ENCODE measurements around the gene PUM2. TPM values are rescaled to one million over a fixed set of nuclear protein-coding genes. Genes with fewer than 3 reads are reported as not detected.

Gene PUM2
- total RNA-seq, 2 donors from 2014 or later: 114 to 126 TPM

GRCh38 chr2:20313659-20314058 lies 37.0 kb downstream of the PUM2 start:
- no peak for TF ChIP-seq CTCF (conservative IDR thresholded peaks at IDR 0.05)
- no peaks in the 10 kb centered on the region for H3K9me3 Mint-ChIP-seq
- Histone ChIP-seq H3K9ac (ENCODE audit: extremely low read depth, low read length, poor library complexity, severe bottlenecking) (no peak overlapping the region), H3K27me3 (ENCODE audit: control insufficient read depth, insufficient read depth, low read length, poor library complexity, severe bottlenecking) (no peaks in the 10 kb centered on the region), H3K36me3 (ENCODE audit: control insufficient read depth, insufficient read depth, low read length) (peaks cover 87% of the 10 kb centered on the region), H3K27ac (ENCODE audit: low read depth, low read length) (no peak overlapping the region), H3K4me3 (ENCODE audit: low read length) (no peak overlapping the region), H3K4me1 (ENCODE audit: control insufficient read depth, insufficient read depth, low read length) (no peaks in the 10 kb centered on the region), H3K9me3 (ENCODE audit: control insufficient read depth, low read length) (no peaks in the 10 kb centered on the region)
- no peak overlapping the region for H3K4me3 Mint-ChIP-seq
- H3K4me1 Mint-ChIP-seq: peaks cover 4% of the 10 kb centered on the region
- WGBS, 2 experiments (ENCODE audit: insufficient coverage in 1 of 2, insufficient read length in 1 of 2): 96% methylated on average over 3 of the region's 3 CpGs; no CpG with 5 or more reads in 1 of the 2 experiments
- DNase-seq: no peak
- H3K36me3 Mint-ChIP-seq (ENCODE audit: low read depth): peaks cover 63% of the 10 kb centered on the region
- peak overlapping the region; percentile 70 for H3K27ac Mint-ChIP-seq
- no peaks in the 10 kb centered on the region for H3K27me3 Mint-ChIP-seq (ENCODE audit: insufficient read depth)

GRCh38 chr2:20309001-20309400 lies 41.6 kb downstream of the PUM2 start:
- peaks cover 9% of the 10 kb centered on the region for H3K4me1 Mint-ChIP-seq
- DNase-seq: no peak
- no peak overlapping the region for H3K27ac Mint-ChIP-seq
- peaks cover 93% of the 10 kb centered on the region for H3K36me3 ChIP-seq (ENCODE audit: control insufficient read depth, insufficient read depth, low read length)
- no peak for TF ChIP-seq CTCF (conservative IDR thresholded peaks at IDR 0.05)
- no peak overlapping the region for H3K4me3 Mint-ChIP-seq
- peaks cover 8% of the 10 kb centered on the region for H3K9me3 Mint-ChIP-seq
- peaks cover 63% of the 10 kb centered on the region for H3K36me3 Mint-ChIP-seq (ENCODE audit: low read depth)
- no peaks in the 10 kb centered on the region for H3K27me3 ChIP-seq (ENCODE audit: control insufficient read depth, insufficient read depth, low read length, poor library complexity, severe bottlenecking)
- peaks cover 17% of the 10 kb centered on the region for H3K9me3 ChIP-seq (ENCODE audit: control insufficient read depth, low read length)
- no peak overlapping the region for H3K9ac ChIP-seq (ENCODE audit: extremely low read depth, low read length, poor library complexity, severe bottlenecking)
- H3K27ac ChIP-seq (ENCODE audit: low read depth, low read length): no peak overlapping the region
- 93 to 94% methylated on average over 2 of the region's 2 CpGs for WGBS, 2 experiments (ENCODE audit: insufficient coverage in 1 of 2, insufficient read length in 1 of 2)
- no peaks in the 10 kb centered on the region for H3K27me3 Mint-ChIP-seq (ENCODE audit: insufficient read depth)
- H3K4me1 ChIP-seq (ENCODE audit: control insufficient read depth, insufficient read depth, low read length): no peaks in the 10 kb centered on the region
- no peak overlapping the region for H3K4me3 ChIP-seq (ENCODE audit: low read length)

- H3K36me3 ChIP-seq (ENCODE audit: control insufficient read depth, insufficient read depth, low read length): peaks cover 92% of the 10 kb centered on the region
- H3K27ac Mint-ChIP-seq: no peak overlapping the region
- no peak overlapping the region for H3K27ac ChIP-seq (ENCODE audit: low read depth, low read length)
- peaks cover 63% of the 10 kb centered on the region for H3K36me3 Mint-ChIP-seq (ENCODE audit: low read depth)
- H3K27me3 ChIP-seq (ENCODE audit: control insufficient read depth, insufficient read depth, low read length, poor library complexity, severe bottlenecking): no peaks in the 10 kb centered on the region
- H3K27me3 Mint-ChIP-seq (ENCODE audit: insufficient read depth): no peaks in the 10 kb centered on the region
- peaks cover 7% of the 10 kb centered on the region for H3K4me1 ChIP-seq (ENCODE audit: control insufficient read depth, insufficient read depth, low read length)
- no peak for DNase-seq
- peaks cover 8% of the 10 kb centered on the region for H3K9me3 Mint-ChIP-seq
- H3K9ac ChIP-seq (ENCODE audit: extremely low read depth, low read length, poor library complexity, severe bottlenecking): no peak overlapping the region
- peaks cover 17% of the 10 kb centered on the region for H3K9me3 ChIP-seq (ENCODE audit: control insufficient read depth, low read length)
- no peak overlapping the region for H3K4me3 ChIP-seq (ENCODE audit: low read length)
- peaks cover 15% of the 10 kb centered on the region for H3K4me1 Mint-ChIP-seq
- TF ChIP-seq CTCF (conservative IDR thresholded peaks at IDR 0.05): no peak
- no peak overlapping the region for H3K4me3 Mint-ChIP-seq
Observed at GRCh38 chr2:20307311-20307710, 43.3 kb downstream of the PUM2 start.

Measured in endodermal cell (in vitro differentiated cells).